Retinal pigment epithelial cell (primary cell): ENCODE results near the gene TSPAN18.

Experiments used
- DNase-seq: peaks from one replicate; pipeline ENCODE4 v3.0.0-alpha.2; 2010; ENCODE audit warnings: low read depth
- H3K4me3 ChIP-seq: 2 replicates; pipeline ENCODE4 v1.5.1; 2011; ENCODE audit warnings: mild to moderate bottlenecking, low read length, control low read depth, moderate library complexity
- TF ChIP-seq, protein P1 (sequence below): conservative IDR thresholded peaks from 2 replicates; pipeline ENCODE4 v1.5.1; 2011; ENCODE audit warnings: low read depth, low read length, control low read depth, inconsistent platforms

Gene TSPAN18

DNA sequence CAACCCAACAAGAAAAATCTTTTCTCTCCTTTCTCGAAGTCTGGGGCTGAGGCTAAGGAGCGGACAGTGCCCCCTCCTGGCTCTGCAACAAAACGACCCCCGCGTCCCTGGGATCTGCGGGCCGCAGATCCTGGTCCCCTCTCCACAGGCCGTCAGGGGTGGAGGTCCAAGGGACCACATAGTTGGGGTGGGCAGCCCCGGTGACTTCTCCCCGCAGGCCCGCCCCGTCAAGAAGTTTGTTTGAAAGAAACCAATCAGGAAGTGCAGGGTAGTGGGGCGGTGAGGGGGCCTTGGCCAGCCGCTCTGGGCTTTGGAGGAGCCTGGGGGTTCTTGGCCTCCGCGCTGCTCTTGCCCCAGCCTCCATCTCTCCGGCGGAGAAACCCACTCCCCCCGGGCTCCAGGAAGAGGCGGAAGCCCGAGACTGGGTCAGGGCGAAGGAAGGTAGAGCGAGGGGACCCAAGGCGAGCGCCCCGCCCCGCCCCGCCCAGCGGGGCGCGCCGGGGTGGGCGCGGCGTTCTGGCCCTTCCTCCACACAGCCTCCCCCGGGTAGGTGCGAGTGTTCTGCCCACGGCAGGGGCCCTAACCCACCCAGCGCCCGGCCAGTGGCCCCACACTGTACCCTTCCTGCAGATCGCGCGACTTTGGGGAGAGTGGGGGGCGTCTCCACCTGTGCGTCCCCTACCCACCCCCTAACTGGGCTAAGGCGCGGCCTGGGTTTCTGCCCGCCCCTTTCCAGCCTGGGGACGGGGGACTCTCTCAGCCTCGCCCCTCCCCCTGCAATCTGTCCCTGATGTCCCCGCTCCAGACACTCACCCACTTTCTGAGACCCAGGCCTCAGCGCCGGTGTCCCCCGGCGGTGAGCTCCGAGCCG lies 222.6 kb downstream of the TSPAN18 start:
- H3K4me3 ChIP-seq = peak overlapping the region; percentile 68
- TF ChIP-seq, protein P1, sequence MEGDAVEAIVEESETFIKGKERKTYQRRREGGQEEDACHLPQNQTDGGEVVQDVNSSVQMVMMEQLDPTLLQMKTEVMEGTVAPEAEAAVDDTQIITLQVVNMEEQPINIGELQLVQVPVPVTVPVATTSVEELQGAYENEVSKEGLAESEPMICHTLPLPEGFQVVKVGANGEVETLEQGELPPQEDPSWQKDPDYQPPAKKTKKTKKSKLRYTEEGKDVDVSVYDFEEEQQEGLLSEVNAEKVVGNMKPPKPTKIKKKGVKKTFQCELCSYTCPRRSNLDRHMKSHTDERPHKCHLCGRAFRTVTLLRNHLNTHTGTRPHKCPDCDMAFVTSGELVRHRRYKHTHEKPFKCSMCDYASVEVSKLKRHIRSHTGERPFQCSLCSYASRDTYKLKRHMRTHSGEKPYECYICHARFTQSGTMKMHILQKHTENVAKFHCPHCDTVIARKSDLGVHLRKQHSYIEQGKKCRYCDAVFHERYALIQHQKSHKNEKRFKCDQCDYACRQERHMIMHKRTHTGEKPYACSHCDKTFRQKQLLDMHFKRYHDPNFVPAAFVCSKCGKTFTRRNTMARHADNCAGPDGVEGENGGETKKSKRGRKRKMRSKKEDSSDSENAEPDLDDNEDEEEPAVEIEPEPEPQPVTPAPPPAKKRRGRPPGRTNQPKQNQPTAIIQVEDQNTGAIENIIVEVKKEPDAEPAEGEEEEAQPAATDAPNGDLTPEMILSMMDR = peak; percentile 68
- DNase-seq = peak; percentile 2

DNA sequence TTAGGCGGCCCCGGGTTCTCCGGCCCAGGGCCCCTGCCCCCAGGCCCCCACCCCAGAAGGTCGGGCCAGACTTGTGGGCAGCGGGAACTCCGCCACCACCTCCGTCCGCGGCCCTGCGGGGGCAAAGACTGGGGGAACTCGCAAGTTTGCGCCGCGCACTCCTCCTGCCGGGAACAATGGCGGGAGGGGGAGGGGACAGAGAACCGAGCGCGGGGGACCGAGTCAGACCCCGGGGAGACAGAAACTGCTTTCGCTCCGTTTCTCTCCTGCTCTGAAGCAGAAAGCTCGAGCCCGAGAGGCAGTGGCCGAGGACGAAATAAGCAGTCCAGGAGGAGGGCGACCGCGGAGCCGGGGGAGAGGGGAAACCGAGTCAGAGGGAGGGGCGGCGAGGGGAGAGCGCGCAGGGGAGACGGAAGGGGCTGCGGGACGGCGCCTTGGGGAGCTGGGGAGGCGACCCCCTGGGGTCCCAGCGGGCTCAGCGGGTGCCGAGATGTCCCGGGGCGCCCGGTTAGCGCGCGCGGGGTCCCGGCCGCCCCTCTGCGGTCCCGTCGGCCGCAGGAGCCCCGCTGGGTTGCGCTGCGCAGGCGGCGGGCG lies 223.4 kb downstream of the TSPAN18 start:
- TF ChIP-seq, protein P1 = no peak
- no peak for DNase-seq
- H3K4me3 ChIP-seq = peak overlapping the region; percentile 68

DNA sequence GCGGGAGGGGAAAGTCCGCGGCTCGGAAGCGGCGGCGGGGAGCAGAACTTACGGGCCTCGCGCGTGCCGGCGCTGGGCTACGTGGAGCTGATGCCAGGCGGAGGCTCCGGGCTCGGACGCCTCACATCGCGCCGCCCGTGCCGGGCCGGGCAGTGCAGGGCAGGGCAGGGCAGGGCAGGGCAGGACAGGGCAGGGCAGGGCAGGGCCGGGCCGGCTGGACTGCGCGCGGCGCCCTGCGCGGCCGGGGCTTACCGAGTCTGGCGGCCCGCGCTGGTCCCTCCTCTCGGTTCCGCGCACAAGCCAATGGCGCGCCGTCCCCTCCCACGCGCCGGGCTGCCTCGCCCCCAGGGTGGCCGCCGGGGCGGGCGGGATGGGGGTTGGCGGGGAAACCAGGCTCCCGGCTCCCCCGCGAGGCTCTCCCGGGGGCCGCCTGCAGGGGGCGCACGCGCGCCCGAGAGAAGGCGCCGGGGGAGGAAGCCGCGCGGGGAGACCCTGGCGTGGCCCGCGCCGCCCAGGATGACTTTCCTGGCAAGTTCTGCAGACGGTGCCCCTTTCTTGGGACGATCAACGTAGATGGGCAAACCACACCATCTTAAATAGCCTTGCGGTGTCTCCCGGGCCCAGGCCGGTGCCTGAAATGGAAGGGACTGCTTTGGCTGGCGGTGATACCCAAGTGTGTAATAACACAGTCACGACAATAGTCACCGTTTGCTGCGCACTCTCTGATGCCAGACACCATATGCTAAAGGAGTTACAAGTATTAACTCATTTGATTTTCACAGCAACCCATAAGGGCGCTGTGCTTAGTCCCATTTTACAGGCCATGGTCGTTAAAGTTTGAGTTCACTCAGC lies 224.1 kb downstream of the TSPAN18 start, which contains the start of gene TP53I11:
TSS of gene TP53I11 (minus strand) at position 259 of the 852 bp plus-strand sequence. CDS start 12,548 bp downstream, outside the sequence.
- peak within 1 kb of the TSS; percentile 68 for H3K4me3 ChIP-seq
- TF ChIP-seq, protein P1 = peak; percentile 43
- DNase-seq = peak; percentile 2

DNA sequence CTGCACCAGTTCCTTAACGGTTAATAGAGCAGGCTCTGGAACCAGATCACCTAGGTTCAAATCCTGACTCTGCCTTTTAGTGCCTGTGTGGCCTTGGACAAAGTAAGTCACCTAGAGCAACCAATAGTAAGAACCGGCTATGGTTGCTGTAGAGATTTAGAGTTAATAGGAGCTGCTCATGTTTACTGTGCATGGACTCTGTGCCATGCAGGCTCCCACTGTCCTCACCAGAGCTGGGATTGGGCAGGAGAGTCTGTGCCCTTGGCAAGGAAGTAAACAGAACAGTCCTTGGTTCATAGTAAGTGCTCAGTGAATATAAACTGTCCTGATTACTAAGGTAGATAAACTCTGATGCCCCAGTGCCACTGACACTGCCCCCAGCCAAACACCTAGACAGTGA lies 225.3 kb downstream of the TSPAN18 start:
- TF ChIP-seq, protein P1 = no peak
- no peak overlapping the region for H3K4me3 ChIP-seq
- no peak for DNase-seq

DNA sequence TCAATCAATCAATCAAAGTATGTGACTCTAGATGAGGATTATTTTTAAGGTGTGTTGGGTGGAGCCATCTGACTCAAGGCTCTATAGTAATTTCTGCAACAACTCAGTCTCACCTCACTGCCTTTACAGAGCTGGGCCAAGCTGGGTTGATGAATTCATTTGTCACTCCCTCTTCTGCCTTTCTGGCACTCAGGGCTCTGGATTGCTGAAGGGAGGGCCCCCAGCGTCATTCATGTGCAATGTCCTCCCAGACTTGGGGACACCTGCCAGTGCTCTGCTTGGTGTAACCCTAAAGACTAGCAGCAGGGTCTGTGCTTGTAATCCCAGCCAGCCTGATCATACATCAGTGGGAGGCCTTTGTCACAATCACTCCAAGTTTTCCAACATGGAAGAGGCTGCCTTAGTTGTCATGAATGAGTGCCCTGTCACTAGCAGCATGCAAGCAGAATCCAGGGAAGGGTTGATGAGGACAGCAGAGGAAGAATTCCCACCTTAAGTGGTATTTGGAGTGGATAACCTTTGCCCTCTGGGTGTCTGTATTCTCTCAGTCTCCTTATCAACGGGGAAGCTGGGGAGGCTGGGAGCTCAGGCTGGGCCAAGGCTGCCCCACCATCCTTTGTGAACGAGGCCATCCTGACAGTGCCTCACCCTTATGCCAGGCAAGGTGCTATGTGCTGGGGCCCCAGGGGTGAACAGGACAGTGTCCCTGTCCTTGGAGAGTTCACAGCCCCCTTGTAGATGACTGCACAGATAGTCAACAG lies 225.9 kb downstream of the TSPAN18 start:
- no peak overlapping the region for H3K4me3 ChIP-seq
- TF ChIP-seq, protein P1 = no peak
- DNase-seq = no peak
